ENCODE data around the gene RTEL1. TPM values are rescaled to one million over a fixed set of nuclear protein-coding genes. Genes with fewer than 3 reads are reported as not detected.

RTEL1 gene
- total RNA-seq, 2 experiments from 2014 or later: 33.6 to 34.8 TPM

DNA sequence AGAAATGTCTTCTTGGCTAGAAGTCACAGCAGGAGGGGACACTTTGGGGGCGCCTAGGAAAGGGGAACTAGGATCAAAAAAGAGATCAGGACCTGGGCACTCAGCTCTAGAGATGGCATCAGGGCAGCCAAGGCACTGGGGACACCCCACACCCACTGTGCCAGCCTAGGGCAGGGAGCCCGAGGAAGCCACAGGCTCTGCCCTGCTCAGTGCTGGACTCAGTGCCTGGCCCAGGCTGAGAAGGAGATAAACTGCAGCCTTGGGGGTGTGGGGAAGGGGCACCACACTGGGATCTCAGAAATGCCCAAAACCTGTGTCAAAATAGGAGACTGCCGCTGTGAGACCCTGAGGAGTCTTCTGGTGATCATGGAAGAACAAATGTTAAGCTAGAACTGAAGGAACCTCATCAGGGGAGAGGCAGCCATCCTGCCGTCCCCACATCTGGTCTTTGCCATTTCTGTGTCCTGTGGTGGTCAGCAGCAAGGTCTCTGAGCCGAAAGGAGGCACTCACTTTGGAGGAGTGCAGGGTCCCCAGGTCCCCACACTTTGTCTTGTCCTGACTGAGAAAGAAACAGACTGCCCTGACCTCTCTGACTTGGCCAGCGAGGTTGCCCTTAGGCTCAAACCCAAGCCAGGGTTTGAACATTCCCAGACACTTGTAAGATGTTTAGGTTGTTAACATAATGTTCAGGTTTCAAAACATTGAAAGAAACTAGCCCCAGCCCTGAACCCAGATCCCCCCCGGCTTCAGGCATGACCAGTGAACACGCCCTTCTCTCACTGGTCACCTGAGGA lies 47.3 kb downstream of the RTEL1 start:
- Mint-ChIP-seq H3K9me3 (no peaks in the 10 kb centered on the region), H3K4me1 (ENCODE audit: low read depth) (peaks cover 37% of the 10 kb centered on the region), H3K4me3 (peak overlapping the region; percentile 9), H3K27ac (no peak overlapping the region), H3K27me3 (ENCODE audit: low read depth) (no peaks in the 10 kb centered on the region), H3K36me3 (ENCODE audit: low read depth) (peaks cover 17% of the 10 kb centered on the region)
- intact Hi-C loops (cut with micrococcal nuclease): loop anchor here (1.0 to 2.0 kb wide), 4 partner anchors 31 to 269 kb away; partner anchors contain the start of genes GMEB2 and LIME1
- no peak for DNase-seq
- CTCF ChIA-PET: interaction anchor here (0.6 to 2.0 kb wide), 4 partner anchors 31 to 250 kb away, joined by 3 to 6 read pairs (median 4); partner anchors contain the start of gene LIME1

GRCh38 chr20:63706027-63706695 lies 48.0 kb downstream of the RTEL1 start:
- peaks cover 41% of the 10 kb centered on the region for H3K4me1 Mint-ChIP-seq (ENCODE audit: low read depth)
- H3K4me3 Mint-ChIP-seq: peak overlapping the region; percentile 80

GRCh38 chr20:63706852-63707557 lies 48.9 kb downstream of the RTEL1 start:
- Mint-ChIP-seq H3K36me3 (ENCODE audit: low read depth) (peaks cover 29% of the 10 kb centered on the region), H3K4me1 (ENCODE audit: low read depth) (peaks cover 42% of the 10 kb centered on the region)
- CTCF ChIA-PET: interaction anchor here (0.6 to 1.9 kb wide), 12 partner anchors 10 to 194 kb away, joined by 3 to 15 read pairs (median 4); partner anchors contain the start of gene LIME1

More at GRCh38 chr20:63706027-63706695, 48.0 kb downstream of the RTEL1 start:
- DNase-seq: no peak
- Mint-ChIP-seq H3K36me3 (ENCODE audit: low read depth) (peaks cover 24% of the 10 kb centered on the region), H3K27ac (peak overlapping the region; percentile 86), H3K27me3 (ENCODE audit: low read depth) (no peaks in the 10 kb centered on the region), H3K9me3 (no peaks in the 10 kb centered on the region)
- intact Hi-C loops (cut with micrococcal nuclease): loop anchor here (1.0 to 2.0 kb wide), 4 partner anchors 31 to 268 kb away; partner anchors contain the start of genes GMEB2 and LIME1
- CTCF ChIA-PET: interaction anchor here (0.6 to 1.9 kb wide), 8 partner anchors 15 to 249 kb away, joined by 3 to 8 read pairs (median 3); partner anchors contain the start of gene LIME1

GRCh38 chr20:63707558-63708300 lies 49.6 kb downstream of the RTEL1 start, which contains the start of the genes ARFRP1 and ZGPAT:
Gene ARFRP1 (minus strand): TSS chr20:63707976. CDS start chr20:63707091, 885 bp downstream.
Gene ZGPAT (plus strand): TSS chr20:63708039. CDS start chr20:63708581, 542 bp downstream.
- intact Hi-C loops (cut with micrococcal nuclease): loop anchor here (1.0 to 2.0 kb wide), 7 partner anchors 29 to 249 kb away; partner anchors contain the start of genes GMEB2, LIME1, PTK6 and RTEL1
- peak; percentile 90 for DNase-seq
- H3K4me3 Mint-ChIP-seq: peak within 1 kb of the TSS; percentile 80
- H3K27ac Mint-ChIP-seq: peak within 1 kb of the TSS; percentile 86
- no peaks in the 10 kb centered on the region for H3K9me3 Mint-ChIP-seq
- no peaks in the 10 kb centered on the region for H3K27me3 Mint-ChIP-seq (ENCODE audit: low read depth)
- H3K36me3 Mint-ChIP-seq (ENCODE audit: low read depth): peaks cover 36% of the 10 kb centered on the region
- CTCF ChIA-PET: interaction anchor here (0.6 to 1.9 kb wide), 13 partner anchors 10 to 188 kb away, joined by 3 to 15 read pairs (median 4); partner anchors contain the start of genes LIME1 and PTK6
- peaks cover 46% of the 10 kb centered on the region for H3K4me1 Mint-ChIP-seq (ENCODE audit: low read depth)

More at GRCh38 chr20:63706852-63707557, 48.9 kb downstream of the RTEL1 start:
- Mint-ChIP-seq H3K9me3 (no peaks in the 10 kb centered on the region), H3K4me3 (peak overlapping the region; percentile 80), H3K27me3 (ENCODE audit: low read depth) (no peaks in the 10 kb centered on the region), H3K27ac (peak overlapping the region; percentile 86)
- DNase-seq: peak; percentile 76
- intact Hi-C loops (cut with micrococcal nuclease): loop anchor here (1.0 to 2.0 kb wide), 9 partner anchors 30 to 267 kb away; partner anchors contain the start of genes GMEB2, LIME1, PTK6 and RTEL1

DNA sequence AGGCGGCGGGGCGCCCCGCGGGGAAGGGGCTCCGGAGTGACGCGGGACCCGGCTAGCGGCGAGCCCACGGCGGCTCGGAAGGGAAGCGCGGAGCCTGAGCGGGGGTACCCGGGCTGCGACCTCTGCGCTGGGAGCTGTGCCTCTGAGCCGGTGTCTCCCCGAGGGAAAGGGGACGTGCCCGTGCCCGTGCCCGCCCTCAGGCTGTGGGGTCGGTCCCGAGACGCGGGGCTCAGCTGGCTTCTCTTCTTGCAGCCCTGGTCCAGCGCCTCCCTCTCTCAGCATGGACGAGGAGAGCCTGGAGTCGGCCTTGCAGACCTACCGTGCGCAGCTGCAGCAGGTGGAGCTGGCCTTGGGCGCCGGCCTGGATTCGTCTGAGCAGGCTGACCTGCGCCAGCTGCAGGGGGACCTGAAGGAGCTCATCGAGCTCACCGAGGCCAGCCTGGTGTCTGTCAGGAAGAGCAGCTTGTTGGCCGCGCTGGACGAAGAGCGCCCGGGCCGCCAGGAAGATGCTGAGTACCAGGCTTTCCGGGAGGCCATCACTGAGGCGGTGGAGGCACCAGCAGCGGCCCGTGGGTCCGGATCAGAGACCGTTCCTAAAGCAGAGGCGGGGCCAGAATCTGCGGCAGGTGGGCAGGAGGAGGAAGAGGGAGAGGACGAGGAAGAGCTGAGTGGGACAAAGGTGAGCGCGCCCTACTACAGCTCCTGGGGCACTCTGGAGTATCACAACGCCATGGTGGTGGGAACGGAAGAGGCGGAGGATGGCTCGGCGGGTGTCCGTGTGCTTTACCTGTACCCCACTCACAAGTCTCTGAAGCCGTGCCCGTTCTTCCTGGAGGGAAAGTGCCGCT lies 50.4 kb downstream of the RTEL1 start:
- H3K9me3 Mint-ChIP-seq: no peaks in the 10 kb centered on the region
- H3K36me3 Mint-ChIP-seq (ENCODE audit: low read depth): peaks cover 36% of the 10 kb centered on the region
- intact Hi-C loops (cut with micrococcal nuclease): no loop called here
- H3K27me3 Mint-ChIP-seq (ENCODE audit: low read depth): no peaks in the 10 kb centered on the region
- CTCF ChIA-PET: interaction anchor here (0.6 to 1.3 kb wide), 8 partner anchors 11 to 171 kb away, joined by 3 to 15 read pairs (median 5); partner anchors contain the start of genes LIME1 and PTK6
- peaks cover 46% of the 10 kb centered on the region for H3K4me1 Mint-ChIP-seq (ENCODE audit: low read depth)
- peak overlapping the region; percentile 30 for H3K27ac Mint-ChIP-seq
- DNase-seq: peak; percentile 6
- H3K4me3 Mint-ChIP-seq: peak overlapping the region; percentile 78

GRCh38 chr20:63709149-63709527 lies 51.0 kb downstream of the RTEL1 start:
- intact Hi-C loops (cut with micrococcal nuclease): no loop called here
- Mint-ChIP-seq H3K36me3 (ENCODE audit: low read depth) (peaks cover 39% of the 10 kb centered on the region), H3K27ac (no peak overlapping the region), H3K4me3 (peak overlapping the region; percentile 78), H3K27me3 (ENCODE audit: low read depth) (no peaks in the 10 kb centered on the region), H3K9me3 (no peaks in the 10 kb centered on the region), H3K4me1 (ENCODE audit: low read depth) (peaks cover 46% of the 10 kb centered on the region)
- CTCF ChIA-PET: interaction anchor here (1.0 to 1.3 kb wide), 2 partner anchors 14 to 20 kb away, joined by 3 to 5 read pairs; no protein-coding TSS in a partner anchor
- no peak for DNase-seq

- Mint-ChIP-seq H3K27me3 (ENCODE audit: low read depth) (no peaks in the 10 kb centered on the region), H3K36me3 (ENCODE audit: low read depth) (peaks cover 53% of the 10 kb centered on the region), H3K4me1 (ENCODE audit: low read depth) (peaks cover 51% of the 10 kb centered on the region), H3K27ac (no peak overlapping the region), H3K9me3 (peaks cover 8% of the 10 kb centered on the region), H3K4me3 (no peak overlapping the region)
- no peak for DNase-seq
- CTCF ChIA-PET: interaction anchor here (0.7 kb wide), 1 partner anchor 48 kb away, joined by 4 read pairs; no protein-coding TSS in a partner anchor
- intact Hi-C loops (cut with micrococcal nuclease): no loop called here
Measured at GRCh38 chr20:63711085-63711645, 53.1 kb downstream of the RTEL1 start.

- peaks cover 50% of the 10 kb centered on the region for H3K36me3 Mint-ChIP-seq (ENCODE audit: low read depth)
- H3K27ac Mint-ChIP-seq: peak overlapping the region; percentile 5
- no peaks in the 10 kb centered on the region for H3K27me3 Mint-ChIP-seq (ENCODE audit: low read depth)
- H3K9me3 Mint-ChIP-seq: peaks cover 10% of the 10 kb centered on the region
- peaks cover 52% of the 10 kb centered on the region for H3K4me1 Mint-ChIP-seq (ENCODE audit: low read depth)
- intact Hi-C loops (cut with micrococcal nuclease): no loop called here
- H3K4me3 Mint-ChIP-seq: no peak overlapping the region
- CTCF ChIA-PET: no interaction called here
- DNase-seq: no peak
Measured at GRCh38 chr20:63712191-63712590, 54.1 kb downstream of the RTEL1 start.

DNA sequence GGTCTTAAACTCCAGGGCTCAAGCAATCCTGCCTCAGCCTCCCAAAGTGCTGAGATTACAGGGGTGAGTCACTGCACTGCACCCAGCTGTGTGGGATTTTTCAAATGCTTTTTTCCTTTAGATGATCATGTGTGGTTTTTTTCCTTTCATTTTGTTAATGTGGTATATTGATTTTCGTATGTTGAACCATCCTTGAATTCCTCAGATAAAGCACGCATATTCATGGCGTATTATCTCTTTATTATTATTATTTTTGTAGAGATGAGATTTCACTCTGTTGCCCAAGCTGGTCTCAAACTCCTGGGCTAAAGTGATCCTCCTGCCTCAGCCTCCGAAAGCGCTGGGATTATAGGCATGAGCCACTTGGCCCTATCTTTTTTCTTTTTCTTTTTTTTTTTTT lies 56.7 kb downstream of the RTEL1 start:
- no peak for DNase-seq
- CTCF ChIA-PET: interaction anchor here (0.6 kb wide), 1 partner anchor 60 kb away, joined by 3 read pairs; no protein-coding TSS in a partner anchor
- no peak overlapping the region for H3K27ac Mint-ChIP-seq
- H3K4me1 Mint-ChIP-seq (ENCODE audit: low read depth): peaks cover 48% of the 10 kb centered on the region
- peaks cover 63% of the 10 kb centered on the region for H3K36me3 Mint-ChIP-seq (ENCODE audit: low read depth)
- H3K4me3 Mint-ChIP-seq: no peak overlapping the region
- H3K9me3 Mint-ChIP-seq: peaks cover 15% of the 10 kb centered on the region
- intact Hi-C loops (cut with micrococcal nuclease): no loop called here
- H3K27me3 Mint-ChIP-seq (ENCODE audit: low read depth): no peaks in the 10 kb centered on the region

GRCh38 chr20:63718996-63719395 lies 60.9 kb downstream of the RTEL1 start:
- peaks cover 15% of the 10 kb centered on the region for H3K9me3 Mint-ChIP-seq
- H3K4me3 Mint-ChIP-seq: no peak overlapping the region
- no peak for DNase-seq
- no peak overlapping the region for H3K27ac Mint-ChIP-seq
- peaks cover 52% of the 10 kb centered on the region for H3K36me3 Mint-ChIP-seq (ENCODE audit: low read depth)
- CTCF ChIA-PET: interaction anchor here (1.6 kb wide), 1 partner anchor 22 kb away, joined by 3 read pairs; no protein-coding TSS in a partner anchor
- peaks cover 33% of the 10 kb centered on the region for H3K4me1 Mint-ChIP-seq (ENCODE audit: low read depth)
- intact Hi-C loops (cut with micrococcal nuclease): no loop called here
- H3K27me3 Mint-ChIP-seq (ENCODE audit: low read depth): no peaks in the 10 kb centered on the region
